ENCODE measurements around the gene KCNMA1. TPM values are rescaled to one million over a fixed set of nuclear protein-coding genes. Genes with fewer than 3 reads are reported as not detected.

Gene KCNMA1
- total and polyA plus RNA-seq, 5 experiments from 2014 or later = not detected

GRCh38 chr10:76918106-76918505 lies 719.5 kb downstream of the KCNMA1 start:
- no peaks in the 10 kb centered on the region for H3K36me3 Mint-ChIP-seq
- peaks cover 0 to 18% (median 2%) of the 10 kb centered on the region in 5 donors for H3K27me3 Mint-ChIP-seq
- H3K4me1 Mint-ChIP-seq = no peaks in the 10 kb centered on the region
- DNase-seq (no peak), ATAC-seq (no peak)
- POLR2A ChIA-PET = no interaction called here
- H3K27ac Mint-ChIP-seq = no peak overlapping the region
- H3K9me3 Mint-ChIP-seq = no peaks in the 10 kb centered on the region
- H3K4me3 Mint-ChIP-seq = no peak overlapping the region

GRCh38 chr10:76917071-76917470 lies 720.5 kb downstream of the KCNMA1 start:
- Mint-ChIP-seq H3K27ac (no peak overlapping the region), H3K4me3 (no peak overlapping the region), H3K9me3 (no peaks in the 10 kb centered on the region), H3K36me3 (no peaks in the 10 kb centered on the region), H3K4me1 (no peaks in the 10 kb centered on the region), H3K27me3 (peaks cover 0 to 28% (median 4%) of the 10 kb centered on the region in 5 donors)
- ATAC-seq (no peak), DNase-seq (no peak)
- POLR2A ChIA-PET = no interaction called here

GRCh38 chr10:76916536-76916935 lies 721.1 kb downstream of the KCNMA1 start:
- H3K4me1 Mint-ChIP-seq = no peaks in the 10 kb centered on the region
- H3K9me3 Mint-ChIP-seq = no peaks in the 10 kb centered on the region
- no peak for ATAC-seq
- no peak overlapping the region for H3K27ac Mint-ChIP-seq
- no peaks in the 10 kb centered on the region for H3K36me3 Mint-ChIP-seq
- POLR2A ChIA-PET = no interaction called here
- H3K4me3 Mint-ChIP-seq = no peak overlapping the region
- peaks cover 0 to 33% (median 4%) of the 10 kb centered on the region in 5 donors for H3K27me3 Mint-ChIP-seq
- no peak for DNase-seq

GRCh38 chr10:76915316-76915715 lies 722.3 kb downstream of the KCNMA1 start:
- DNase-seq (no peak), ATAC-seq (no peak)
- no peak overlapping the region for H3K27ac Mint-ChIP-seq
- H3K27me3 Mint-ChIP-seq = peaks cover 0 to 37% (median 4%) of the 10 kb centered on the region in 5 donors
- H3K4me1 Mint-ChIP-seq = no peaks in the 10 kb centered on the region
- H3K4me3 Mint-ChIP-seq = no peak overlapping the region
- H3K36me3 Mint-ChIP-seq = no peaks in the 10 kb centered on the region
- POLR2A ChIA-PET = no interaction called here
- no peaks in the 10 kb centered on the region for H3K9me3 Mint-ChIP-seq

- Mint-ChIP-seq H3K4me3 (no peak overlapping the region), H3K4me1 (no peaks in the 10 kb centered on the region), H3K36me3 (no peaks in the 10 kb centered on the region), H3K27ac (no peak overlapping the region), H3K27me3 (peaks cover 2 to 36% (median 5%) of the 10 kb centered on the region in 5 donors), H3K9me3 (peaks cover 0 to 4% (median 0%) of the 10 kb centered on the region in 9 donors)
- POLR2A ChIA-PET = no interaction called here
- ATAC-seq = no peak
- DNase-seq = no peak
These were observed 726.4 kb downstream of the KCNMA1 start for GRCh38 chr10:76911184-76911583.

GRCh38 chr10:76910184-76910962 lies 727.2 kb downstream of the KCNMA1 start:
- ATAC-seq = no peak
- Mint-ChIP-seq H3K9me3 (peaks cover 0 to 4% (median 0%) of the 10 kb centered on the region in 9 donors), H3K4me3 (no peak overlapping the region), H3K27ac (no peak overlapping the region), H3K36me3 (no peaks in the 10 kb centered on the region), H3K27me3 (peaks cover 2 to 36% (median 5%) of the 10 kb centered on the region in 5 donors), H3K4me1 (no peaks in the 10 kb centered on the region)
- POLR2A ChIA-PET = no interaction called here
- no peak for DNase-seq

GRCh38 chr10:76906256-76906655 lies 731.4 kb downstream of the KCNMA1 start:
- no peak for DNase-seq
- Mint-ChIP-seq H3K36me3 (no peaks in the 10 kb centered on the region), H3K27ac (no peak overlapping the region), H3K4me1 (no peaks in the 10 kb centered on the region), H3K27me3 (peaks cover 3 to 23% (median 4%) of the 10 kb centered on the region in 5 donors), H3K4me3 (no peak overlapping the region), H3K9me3 (peaks cover 0 to 4% (median 0%) of the 10 kb centered on the region in 9 donors)
- no peak for ATAC-seq
- POLR2A ChIA-PET = no interaction called here

GRCh38 chr10:76905251-76905650 lies 732.4 kb downstream of the KCNMA1 start:
- Mint-ChIP-seq H3K36me3 (no peaks in the 10 kb centered on the region), H3K4me1 (no peaks in the 10 kb centered on the region), H3K27me3 (peaks cover 2 to 22% (median 4%) of the 10 kb centered on the region in 5 donors), H3K4me3 (no peak overlapping the region), H3K27ac (no peak overlapping the region), H3K9me3 (peaks cover 0 to 4% (median 0%) of the 10 kb centered on the region in 9 donors)
- ATAC-seq (no peak), DNase-seq (no peak)
- POLR2A ChIA-PET = no interaction called here

- DNase-seq = no peak
- peaks cover 0 to 14% (median 4%) of the 10 kb centered on the region in 5 donors for H3K27me3 Mint-ChIP-seq
These were observed 734.1 kb downstream of the KCNMA1 start for GRCh38 chr10:76903387-76903945.

GRCh38 chr10:76902949-76903348 lies 734.7 kb downstream of the KCNMA1 start:
- no peak overlapping the region for H3K4me3 Mint-ChIP-seq
- H3K27ac Mint-ChIP-seq = no peak overlapping the region
- DNase-seq (no peak), ATAC-seq (no peak)
- POLR2A ChIA-PET = no interaction called here
- peaks cover 0 to 14% (median 4%) of the 10 kb centered on the region in 5 donors for H3K27me3 Mint-ChIP-seq
- H3K36me3 Mint-ChIP-seq = no peaks in the 10 kb centered on the region
- H3K9me3 Mint-ChIP-seq = no peaks in the 10 kb centered on the region
- no peaks in the 10 kb centered on the region for H3K4me1 Mint-ChIP-seq

More at GRCh38 chr10:76903387-76903945, 734.1 kb downstream of the KCNMA1 start:
- Mint-ChIP-seq H3K4me1 (no peaks in the 10 kb centered on the region), H3K36me3 (no peaks in the 10 kb centered on the region), H3K9me3 (peaks cover 0 to 2% (median 0%) of the 10 kb centered on the region in 9 donors), H3K27ac (no peak overlapping the region), H3K4me3 (no peak overlapping the region)
- ATAC-seq = no peak
- POLR2A ChIA-PET = no interaction called here

- Mint-ChIP-seq H3K9me3 (no peaks in the 10 kb centered on the region), H3K36me3 (no peaks in the 10 kb centered on the region), H3K27ac (no peak overlapping the region), H3K4me1 (no peaks in the 10 kb centered on the region), H3K27me3 (peaks cover 0 to 14% (median 4%) of the 10 kb centered on the region in 5 donors), H3K4me3 (no peak overlapping the region)
- ATAC-seq = no peak
- POLR2A ChIA-PET = no interaction called here
- no peak for DNase-seq
These were observed 735.9 kb downstream of the KCNMA1 start for GRCh38 chr10:76901701-76902100.

GRCh38 chr10:76899490-76899889 lies 738.1 kb downstream of the KCNMA1 start:
- ATAC-seq (no peak), DNase-seq (no peak)
- H3K9me3 Mint-ChIP-seq = peaks cover 0 to 13% (median 7%) of the 10 kb centered on the region in 9 donors
- H3K27ac Mint-ChIP-seq = no peak overlapping the region
- H3K4me1 Mint-ChIP-seq = no peaks in the 10 kb centered on the region
- POLR2A ChIA-PET = no interaction called here
- peaks cover 0 to 6% (median 4%) of the 10 kb centered on the region in 5 donors for H3K27me3 Mint-ChIP-seq
- H3K4me3 Mint-ChIP-seq = no peak overlapping the region
- peaks cover 0 to 6% (median 2%) of the 10 kb centered on the region in 3 donors for H3K36me3 Mint-ChIP-seq

GRCh38 chr10:76892766-76893479 lies 744.7 kb downstream of the KCNMA1 start:
- H3K27me3 Mint-ChIP-seq = peaks cover 3 to 28% (median 10%) of the 10 kb centered on the region in 5 donors
- H3K36me3 Mint-ChIP-seq = peaks cover 0 to 6% (median 2%) of the 10 kb centered on the region in 3 donors
- H3K27ac Mint-ChIP-seq = no peak overlapping the region
- DNase-seq (no peak), ATAC-seq (no peak)
- no peak overlapping the region for H3K4me3 Mint-ChIP-seq
- H3K9me3 Mint-ChIP-seq = peaks cover 0 to 13% (median 9%) of the 10 kb centered on the region in 9 donors
- H3K4me1 Mint-ChIP-seq = no peaks in the 10 kb centered on the region
- POLR2A ChIA-PET = no interaction called here

Data from naive thymus-derived CD8-positive, alpha-beta T cell (primary cell).